C1 segment of cervical spinal cord (tissue), 14 donors: ENCODE data around the gene RNU7-1.
A peak's percentile ranks its signal among the peaks of the same experiment; 100 is the strongest.

Experiments used
- DNase-seq, 14 donors: peaks; one replicate each; lab custom pipeline; 2025; lab: John Stamatoyannopoulos, UW

The RNU7-1 gene

DNA sequence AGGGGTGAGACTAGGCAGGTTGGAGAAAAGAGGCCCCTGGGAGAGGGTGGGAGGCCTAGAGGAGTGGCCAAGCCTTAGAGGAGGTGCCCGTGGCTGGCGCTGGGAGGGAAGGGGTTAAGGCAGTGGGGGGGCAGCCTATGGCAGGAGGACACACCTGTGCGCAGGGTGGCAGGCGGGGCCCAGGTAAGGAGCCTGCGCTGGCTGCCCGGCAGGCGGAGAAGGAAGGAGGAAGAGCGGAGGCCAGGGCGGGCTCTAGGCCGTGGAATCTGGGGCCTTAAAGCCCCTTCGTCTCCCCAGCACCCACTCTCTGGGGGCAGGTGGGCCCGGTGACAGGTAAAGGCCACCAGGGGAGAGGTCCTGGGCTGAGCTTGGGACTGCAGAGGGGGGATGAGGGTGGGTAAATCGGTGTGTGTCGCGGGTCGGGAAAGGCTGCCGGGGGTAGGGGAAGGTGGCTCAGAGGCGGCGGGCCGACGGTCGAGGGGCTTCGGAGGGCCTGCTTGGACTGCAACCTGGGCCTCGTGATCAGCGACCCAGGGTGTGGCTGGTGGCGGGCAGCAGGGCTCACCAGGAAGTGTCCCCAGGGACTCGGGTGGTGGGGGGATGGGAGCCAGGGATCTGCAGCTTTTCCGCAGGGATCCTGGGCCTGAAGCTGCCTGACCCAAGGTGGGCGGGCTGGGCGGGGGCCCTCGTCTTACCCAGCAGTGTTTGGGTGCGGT is 19.6 kb downstream of the RNU7-1 start:
- DNase-seq: no peak

DNA sequence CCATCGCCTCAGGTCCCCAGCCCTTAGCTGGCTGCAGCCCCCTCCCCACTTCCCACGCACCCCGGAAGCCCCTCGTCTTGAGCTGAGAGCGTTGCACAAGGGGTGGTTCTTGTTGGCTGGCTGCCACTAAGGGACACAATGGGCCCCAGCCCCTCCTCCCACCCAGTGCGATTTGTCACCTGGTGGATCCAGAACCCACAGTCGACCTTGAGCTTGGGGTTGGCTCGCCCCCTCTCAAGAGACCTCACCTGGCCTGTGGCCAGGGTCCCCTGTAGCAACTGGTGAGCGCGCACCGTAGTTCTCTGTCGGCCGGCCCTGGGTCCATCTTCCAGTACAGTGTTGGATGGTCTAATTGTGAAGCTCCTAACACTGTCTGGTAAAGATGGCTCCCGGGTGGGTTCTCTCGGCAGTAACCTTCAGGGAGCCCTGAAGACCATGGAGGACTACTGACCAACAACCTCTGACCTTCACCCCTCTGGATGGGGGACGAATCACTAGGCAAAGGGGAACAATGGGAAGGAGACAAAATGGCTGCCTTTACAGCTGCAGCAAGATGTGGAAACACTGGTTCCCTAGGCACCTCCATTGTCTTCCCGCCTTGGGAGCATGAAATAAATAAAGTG is 20.3 kb downstream of the RNU7-1 start:
- DNase-seq: no peak

DNA sequence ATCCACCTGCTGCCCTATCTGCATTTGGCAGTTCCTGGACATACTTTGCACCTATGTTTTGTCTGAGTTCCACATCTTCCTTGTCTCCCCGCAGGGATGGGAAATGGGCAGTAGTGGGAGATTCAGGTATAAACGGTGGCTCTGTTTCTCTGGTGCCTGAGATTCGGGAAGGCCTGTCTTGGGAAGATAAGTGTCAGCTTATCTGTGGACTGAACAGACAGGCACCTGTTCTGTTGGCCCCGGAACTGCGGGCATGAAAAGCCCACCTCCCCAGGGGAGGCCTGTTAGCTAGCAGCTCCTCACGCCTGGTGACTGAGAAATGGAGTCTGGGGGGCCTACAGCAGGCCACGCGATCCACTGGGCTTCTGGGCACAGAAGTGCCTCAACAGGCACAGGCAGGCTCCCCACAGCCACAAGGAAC is 21.0 kb downstream of the RNU7-1 start:
- DNase-seq: no peak

DNA sequence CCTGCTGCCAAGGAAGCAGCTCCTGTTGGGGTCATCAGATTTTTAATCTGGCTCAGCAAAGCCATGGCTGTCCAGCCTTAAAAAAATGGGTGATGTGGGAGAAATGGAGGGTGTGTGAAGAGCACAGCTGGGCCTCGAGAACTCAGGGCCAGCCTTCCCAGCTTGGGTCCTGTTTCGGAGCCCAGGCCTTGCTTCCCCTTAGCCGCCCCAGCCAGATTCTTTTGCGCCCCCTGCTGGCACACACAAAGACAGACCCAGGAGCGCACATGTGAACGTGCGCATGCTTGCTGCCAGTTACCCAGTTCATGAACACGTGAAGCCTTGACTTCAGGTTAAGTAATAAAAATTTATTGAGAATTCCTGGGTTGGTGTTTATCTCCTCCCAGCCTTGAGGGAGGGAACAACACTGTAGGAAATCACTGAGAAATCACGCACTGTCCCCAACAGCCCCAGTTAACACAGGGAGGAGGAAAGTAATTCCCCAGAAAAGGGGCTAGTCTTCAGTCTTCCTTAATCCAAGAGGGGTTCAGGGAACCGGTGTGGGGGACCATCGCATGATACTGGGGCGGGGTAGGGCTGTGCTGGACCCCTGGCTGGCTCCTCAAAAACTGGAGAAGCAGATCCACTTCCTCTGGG is 21.5 kb downstream of the RNU7-1 start:
- peak in 13 of 14 donors; percentile 14 to 79 (median 60) for DNase-seq

DNA sequence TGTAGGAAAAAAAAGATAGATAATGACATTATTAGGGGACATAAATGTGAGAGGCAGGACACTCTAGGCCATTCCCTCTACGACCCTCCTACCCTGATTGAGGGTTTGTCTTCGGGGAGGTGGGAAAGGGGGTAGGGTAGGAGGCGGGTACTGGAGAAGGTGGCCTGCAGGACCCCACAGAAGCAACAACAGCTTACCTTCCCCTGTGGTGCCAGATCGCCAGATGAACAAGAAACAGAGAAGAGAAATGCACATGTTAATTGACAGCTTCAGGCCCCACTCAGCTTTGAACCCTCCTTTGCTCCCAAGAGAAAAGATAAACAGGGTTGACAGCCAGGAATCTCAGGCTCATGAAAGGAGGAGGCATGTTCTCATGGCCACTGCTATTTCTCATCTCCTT is 22.1 kb downstream of the RNU7-1 start:
- DNase-seq: no peak

DNA sequence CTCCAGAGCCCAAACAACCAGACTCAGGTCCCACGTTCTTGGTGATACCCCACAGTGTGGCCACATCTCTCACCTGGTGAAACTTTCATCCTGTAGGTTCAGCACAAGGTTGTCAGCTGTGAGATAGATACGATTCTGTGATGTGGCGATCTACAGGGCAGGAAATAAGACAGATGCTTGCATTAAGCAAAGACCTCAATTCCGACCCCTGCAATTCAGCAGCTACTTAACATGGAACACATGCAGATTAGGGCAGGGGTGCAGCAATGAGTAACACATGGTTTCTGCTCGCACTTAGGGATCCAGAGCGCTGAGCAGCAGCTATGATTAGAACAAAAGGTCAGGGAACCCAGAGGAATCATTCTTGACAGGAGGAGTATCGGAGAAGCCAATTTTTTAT is 22.7 kb downstream of the RNU7-1 start:
- no peak for DNase-seq

DNA sequence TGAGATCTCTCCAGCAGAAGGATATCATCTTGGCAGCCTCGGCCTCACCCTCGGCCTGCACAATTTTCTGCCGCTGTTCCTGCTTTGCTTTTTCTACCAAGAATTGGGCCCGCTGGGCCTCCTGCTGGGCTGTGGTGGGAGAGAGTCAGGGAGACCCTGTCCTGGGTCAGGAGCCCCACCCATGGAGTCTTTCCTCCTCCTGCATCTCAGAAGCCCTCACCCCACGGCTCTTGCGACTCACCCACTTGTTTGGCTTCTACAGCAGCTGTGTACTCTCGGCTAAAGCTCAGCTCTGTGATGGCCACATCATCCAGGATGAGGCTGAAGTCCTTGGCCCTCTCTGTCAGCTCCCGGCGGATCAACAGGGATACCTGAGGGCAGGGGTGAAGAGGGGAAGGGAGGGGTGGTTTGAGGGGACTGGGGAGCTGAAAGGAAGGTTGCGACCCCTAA is 24.1 kb downstream of the RNU7-1 start:
- no peak for DNase-seq

DNA sequence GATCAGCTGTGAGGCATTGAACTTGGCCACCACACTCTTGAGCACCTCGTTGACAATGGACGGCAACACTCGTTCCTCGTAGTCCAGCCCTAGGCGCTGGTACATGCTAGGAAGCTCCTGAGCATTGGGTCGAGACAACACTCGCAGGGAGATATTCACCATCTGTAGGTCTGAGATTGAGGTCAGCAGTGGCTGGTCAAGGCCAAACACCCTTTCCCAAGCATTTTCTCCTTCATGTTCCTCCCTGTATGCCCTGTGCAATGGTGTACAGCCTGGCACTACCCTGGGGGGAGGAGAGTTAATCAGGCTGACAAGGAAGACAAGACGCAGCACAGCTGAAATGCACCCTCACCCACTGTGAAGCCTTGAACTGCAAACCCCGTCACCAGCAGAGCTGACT is 24.8 kb downstream of the RNU7-1 start:
- DNase-seq: no peak

DNA sequence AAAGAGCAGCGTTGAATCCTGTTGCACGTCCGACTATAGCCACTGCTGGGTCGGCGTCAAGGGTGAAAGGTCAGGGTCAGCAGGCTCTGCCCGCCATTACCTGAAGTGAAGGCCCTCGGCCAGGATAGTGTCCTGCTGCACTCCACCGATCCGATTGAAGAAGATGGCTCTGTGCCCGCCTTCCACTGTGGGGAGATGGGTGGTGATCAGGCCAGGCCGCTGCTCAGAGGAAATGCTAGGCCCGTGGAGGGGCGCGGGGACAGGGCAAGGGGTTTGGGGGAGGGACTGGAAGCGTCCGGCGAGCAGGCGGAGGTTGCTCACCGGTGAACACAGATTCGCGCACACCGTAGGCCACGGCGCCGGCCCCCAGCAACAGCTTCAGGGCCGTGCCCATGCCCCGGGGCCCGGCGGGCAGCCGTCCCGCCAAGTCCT is 26.5 kb downstream of the RNU7-1 start:
- DNase-seq: no peak

DNA sequence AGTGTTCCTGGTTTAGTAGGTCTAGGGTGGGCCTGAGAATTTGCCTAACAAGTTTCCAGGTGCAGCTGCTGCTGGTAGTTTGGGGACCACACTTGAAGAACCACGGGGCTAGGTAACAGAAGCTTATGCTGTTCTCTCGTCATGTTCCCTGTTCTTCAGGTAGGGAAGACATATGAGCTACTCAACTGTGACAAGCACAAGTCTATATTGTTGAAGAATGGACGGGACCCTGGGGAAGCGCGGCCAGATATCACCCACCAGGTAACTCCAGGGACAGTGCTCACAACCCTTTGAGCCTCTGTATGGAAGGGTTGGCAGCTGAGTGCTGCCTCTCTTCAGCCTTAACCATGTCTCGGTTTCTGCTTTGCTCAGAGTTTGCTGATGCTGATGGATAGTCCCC is 30.6 kb downstream of the RNU7-1 start:
- no peak for DNase-seq

DNA sequence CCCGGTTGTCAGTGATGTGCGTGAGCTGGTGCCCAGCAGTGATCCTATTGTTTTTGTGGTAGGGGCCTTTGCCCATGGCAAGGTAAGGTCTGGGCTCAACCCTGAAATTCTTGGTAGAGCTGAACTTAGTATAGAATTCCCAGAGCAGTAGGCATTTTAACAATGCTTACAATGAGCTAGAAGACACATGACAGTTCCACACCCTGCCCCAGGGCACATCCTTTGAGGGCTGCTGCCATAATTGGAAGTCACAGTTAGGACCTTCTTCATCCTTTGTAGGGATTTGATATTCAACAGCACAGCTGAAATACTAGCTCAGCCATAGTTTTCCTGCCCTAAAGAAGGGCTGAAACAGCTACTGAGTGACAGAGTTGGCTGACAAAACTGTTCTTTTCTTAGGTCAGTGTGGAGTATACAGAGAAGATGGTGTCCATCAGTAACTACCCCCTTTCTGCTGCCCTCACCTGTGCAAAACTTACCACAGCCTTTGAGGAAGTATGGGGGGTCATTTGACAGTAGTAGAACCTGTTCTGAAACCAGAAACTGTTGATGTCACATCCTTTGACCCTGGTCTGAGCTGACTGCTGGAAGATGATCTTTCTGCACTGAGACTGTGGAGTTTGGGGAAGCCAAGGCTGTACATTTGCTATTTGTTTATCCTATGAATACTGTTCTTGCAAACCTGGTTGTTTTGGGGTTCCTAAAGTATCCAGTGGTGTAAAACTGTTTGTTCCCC is 31.8 kb downstream of the RNU7-1 start:
- no peak for DNase-seq

DNA sequence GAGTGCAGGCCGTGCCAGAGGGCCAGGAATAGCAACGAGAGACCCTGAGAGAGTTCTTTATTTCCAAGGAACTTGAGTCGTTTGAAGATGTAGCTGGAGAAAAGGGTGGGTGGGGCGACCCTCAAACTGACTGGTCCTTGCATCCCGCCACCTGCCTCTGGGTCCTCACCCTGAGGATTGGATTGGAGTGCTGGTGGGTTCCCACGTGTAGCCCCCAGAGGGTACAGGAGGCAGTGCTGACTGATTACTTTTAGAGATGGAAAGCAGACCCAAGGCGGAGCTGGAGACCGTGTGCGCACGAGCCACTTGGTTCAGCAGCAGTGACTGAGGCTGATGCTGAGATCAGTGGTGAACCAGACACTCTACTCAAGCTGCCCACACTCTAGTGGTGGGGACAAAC is 34.0 kb downstream of the RNU7-1 start:
- DNase-seq: no peak

DNA sequence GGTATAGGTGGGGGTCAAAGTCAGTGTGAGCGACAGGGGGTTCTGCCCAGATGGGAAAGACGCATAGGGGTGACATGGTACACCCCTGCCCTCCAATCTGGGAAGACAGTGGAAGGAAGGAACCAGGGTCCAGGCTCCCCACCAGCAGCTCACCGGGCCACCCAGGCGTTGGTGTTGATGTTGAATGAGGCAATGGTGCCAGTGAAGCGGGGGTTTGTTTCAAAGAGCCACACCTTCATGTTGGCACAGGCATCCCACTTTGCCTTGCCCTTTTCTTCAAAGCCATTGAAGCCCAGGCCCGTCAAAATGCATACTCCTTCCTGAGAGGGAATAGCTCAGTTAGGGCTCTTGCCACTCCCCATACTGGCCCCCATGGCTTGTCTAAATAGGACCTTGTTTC is 34.6 kb downstream of the RNU7-1 start:
- no peak for DNase-seq

DNA sequence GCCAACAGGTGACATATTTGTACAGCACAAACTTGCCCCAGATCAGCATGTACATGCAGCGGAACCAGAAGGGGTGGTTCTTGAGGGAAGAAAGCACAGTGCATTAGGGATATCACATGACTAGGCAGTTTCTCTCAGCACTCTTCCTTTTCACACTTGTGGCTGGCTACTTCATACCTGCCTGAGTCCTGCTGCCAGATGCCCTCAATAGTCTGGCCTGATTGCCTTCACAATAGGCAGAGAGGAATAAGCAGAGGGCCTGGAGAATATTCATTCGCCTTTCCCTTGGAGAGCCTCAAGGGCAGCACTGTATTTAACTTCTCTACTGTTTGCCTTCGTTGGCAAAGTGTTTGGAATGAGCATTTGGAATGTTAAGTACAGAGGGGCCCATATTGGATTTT is 35.0 kb downstream of the RNU7-1 start:
- no peak for DNase-seq

DNA sequence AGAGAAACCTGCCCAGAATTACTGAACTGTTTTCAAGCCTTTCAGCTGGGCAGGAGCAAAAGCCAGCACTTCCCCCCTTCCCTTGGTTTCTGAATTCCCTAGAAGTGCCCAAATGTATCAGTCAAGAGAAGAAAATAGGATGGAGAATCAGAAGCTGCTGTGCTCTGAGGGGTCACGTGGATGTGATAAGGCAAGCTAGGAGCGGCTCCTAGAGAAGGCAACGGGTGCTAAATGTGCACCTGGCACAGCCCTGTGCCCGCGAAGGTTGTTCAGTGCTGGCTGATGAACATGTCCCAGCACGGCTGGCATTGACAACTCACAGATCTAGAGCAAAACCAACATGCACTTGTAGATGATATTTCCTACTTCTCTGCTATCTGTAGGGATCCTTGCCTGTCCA is 35.4 kb downstream of the RNU7-1 start:
- no peak for DNase-seq

DNA sequence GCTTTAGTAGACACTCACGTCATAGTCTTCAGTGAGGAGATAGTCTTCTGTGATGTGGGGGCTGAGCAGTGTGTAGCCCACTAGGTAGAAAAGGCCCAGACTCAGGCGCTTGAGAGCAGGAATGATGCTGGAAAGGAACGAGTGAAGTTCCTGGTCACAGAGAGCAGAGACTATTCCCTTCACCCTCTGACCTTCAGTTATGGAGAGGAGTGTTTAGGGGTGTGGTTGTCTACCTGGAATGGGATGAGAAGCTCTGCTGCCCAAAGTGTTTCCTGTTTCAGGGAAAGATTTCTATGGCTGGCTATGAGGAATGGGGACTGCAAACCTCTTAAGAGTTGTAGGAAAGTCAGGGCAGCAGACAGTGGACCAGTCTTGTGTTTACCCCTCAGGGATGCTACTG is 35.8 kb downstream of the RNU7-1 start:
- no peak for DNase-seq

DNA sequence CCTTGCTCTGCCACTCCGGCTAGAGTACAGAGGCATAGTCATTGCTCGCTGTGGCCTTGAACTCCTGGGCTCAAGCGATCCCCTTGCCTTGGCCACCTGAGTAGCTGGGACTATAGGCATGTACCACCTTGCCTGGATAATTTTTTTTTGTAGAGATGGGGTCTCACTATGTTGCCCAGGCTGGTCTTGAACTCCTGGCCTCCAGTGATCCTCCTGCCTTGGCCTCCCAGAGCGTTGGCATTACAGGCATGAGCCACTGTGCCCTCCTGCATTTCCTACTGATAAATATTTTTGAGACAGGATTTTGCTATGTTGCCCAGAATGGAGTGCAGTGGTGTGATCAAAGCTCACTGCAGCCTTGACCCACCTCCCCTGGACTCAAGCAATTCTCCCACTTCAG is 36.5 kb downstream of the RNU7-1 start:
- DNase-seq: no peak

DNA sequence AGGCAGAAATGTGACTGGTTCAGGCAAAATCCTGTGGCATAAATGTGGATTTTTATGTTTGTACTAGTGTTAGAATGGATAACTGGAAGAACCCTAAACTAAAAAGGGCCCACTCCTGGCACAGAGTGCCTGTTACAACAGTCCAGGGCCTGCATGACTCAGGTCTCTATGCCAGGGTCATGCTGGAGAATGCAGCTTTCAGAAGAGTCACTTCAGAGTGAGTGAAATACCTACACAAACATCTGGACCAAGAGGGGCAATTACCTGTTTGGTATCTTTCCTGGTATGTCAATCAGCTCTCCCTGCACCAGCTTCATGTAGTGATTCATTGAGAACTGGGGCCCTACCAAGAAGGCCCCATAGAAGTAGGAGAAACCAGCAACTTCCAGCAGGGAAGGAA is 37.1 kb downstream of the RNU7-1 start:
- DNase-seq: no peak

DNA sequence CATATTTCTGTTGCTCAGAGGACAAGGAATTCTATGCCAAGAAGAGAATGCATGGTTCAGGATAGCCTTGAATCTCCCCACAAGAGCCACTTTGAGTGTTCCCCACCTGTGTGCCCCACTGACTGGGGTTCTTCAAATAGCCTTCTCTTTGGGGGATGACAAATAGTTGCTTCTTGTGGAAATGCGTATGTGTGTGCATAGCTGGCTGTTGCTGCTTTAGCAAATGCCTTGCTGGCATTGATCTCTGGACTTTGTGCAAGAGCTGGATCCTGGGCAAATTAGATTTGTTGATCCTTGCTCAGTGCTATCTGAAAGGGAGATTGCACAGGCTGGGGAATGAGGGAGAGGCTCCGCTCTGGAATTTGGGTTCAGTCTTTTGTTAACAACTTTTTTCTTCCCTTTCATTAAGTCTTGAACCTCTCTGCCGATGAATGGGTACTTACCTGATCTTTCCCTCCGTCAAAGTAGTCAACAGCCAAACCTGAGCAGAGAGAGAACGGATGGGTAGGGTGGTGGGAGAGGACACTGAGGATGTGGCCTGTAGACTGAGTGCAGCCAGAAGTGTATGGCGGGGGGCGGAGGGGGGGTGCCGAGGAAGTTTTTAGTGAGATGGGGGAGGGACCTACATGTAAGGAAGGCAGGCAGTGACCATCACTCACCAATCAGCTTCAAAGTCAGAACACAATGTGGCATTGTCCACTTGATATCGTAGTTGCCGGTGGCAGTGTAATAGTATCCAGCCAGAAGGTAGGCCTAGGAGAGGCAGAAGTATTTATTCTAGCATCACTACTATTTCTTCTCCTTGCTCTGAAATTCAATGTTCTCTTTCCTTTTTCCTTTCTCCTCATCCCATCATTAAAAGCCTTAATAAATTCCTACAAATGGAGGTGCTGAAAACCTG is 37.8 kb downstream of the RNU7-1 start:
- no peak for DNase-seq

DNA sequence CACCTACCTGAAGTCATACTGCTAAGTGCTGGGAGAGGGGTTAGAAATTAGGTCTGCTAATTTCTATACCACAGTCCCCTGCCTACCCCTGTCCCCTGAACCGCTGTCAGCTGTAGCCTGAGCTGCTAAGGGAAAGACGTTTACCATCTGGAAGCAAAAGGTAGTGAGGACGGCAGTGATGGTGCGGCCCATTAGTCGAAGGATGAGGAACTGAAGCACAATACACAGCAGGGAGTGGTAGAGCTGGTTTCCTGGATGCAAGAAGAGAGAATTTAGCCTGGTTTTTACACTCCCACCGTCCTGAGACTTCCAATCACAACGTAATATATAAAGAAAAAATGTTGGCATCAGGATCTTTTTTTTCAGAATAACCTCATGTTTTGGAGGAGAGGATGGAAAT is 38.9 kb downstream of the RNU7-1 start:
- DNase-seq: no peak

DNA sequence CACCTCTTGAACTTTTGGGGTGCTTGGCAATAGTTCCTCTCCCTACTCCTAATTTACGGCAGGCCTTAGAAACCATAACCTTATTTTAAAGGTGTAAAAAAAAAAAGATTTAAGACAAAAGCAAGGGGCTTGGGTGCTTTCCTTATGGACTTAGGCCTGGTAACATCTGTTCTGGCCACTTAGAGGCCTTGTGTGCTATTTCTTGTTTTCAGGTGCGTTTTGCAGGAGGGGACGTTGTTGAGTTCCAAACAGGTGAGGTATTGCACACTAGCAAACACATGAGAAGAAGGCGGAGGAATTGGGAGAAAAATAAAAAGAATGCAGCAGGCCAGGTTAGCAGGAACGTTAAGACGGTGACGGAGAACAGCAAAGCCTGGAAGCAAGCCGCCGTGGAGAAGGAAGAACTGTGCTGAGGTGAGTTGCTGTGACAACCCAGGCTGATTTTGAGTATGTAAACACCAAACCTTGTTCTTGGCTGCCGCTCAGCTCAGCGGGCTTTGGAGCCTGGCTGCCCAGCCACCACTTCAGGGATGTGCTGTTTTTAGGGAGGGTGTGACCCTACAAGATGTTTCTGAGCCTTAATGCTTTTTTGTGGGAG is 44.4 kb downstream of the RNU7-1 start:
- peak in 1 of 14 donors; percentile 84 for DNase-seq
